ENCODE results near the gene ZNF71. TPM values are rescaled to one million over a fixed set of nuclear protein-coding genes. Genes with fewer than 3 reads are reported as not detected.

The ZNF71 gene
- total RNA-seq, 1 donor from 2014 or later: 10.0 TPM

DNA sequence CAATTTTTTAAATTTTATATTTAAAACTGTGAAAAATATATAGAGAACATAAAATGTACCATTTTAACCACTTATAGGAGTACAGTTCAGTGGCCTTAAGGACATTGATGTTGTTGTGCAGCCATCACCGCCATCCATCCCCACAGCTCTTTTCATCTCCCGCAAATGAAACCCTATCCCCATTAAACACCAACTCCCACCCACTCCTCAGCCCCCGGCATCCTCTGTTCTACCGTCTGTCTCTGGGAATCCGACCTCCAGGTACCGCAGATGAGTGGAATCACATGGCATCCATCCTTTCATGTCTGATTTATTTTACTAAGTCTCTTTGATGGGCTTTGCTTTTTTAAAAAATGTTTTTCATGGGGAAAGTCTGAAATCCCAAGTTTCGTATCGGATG is 24.0 kb downstream of the ZNF71 start:
- H3K27me3 Mint-ChIP-seq (ENCODE audit: low read depth): no peaks in the 10 kb centered on the region

DNA sequence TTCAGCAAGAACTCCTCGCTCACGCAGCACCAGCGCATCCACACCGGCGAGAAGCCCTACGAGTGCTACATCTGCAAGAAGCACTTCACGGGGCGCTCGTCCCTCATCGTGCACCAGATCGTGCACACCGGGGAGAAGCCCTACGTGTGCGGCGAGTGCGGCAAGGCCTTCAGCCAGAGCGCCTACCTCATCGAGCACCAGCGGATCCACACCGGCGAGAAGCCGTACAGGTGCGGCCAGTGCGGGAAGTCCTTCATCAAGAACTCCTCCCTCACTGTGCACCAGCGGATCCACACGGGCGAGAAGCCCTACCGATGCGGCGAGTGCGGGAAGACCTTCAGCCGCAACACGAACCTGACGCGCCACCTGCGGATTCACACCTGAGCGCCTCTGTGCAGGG is 27.3 kb downstream of the ZNF71 start:
- TF ChIP-seq, protein P1, sequence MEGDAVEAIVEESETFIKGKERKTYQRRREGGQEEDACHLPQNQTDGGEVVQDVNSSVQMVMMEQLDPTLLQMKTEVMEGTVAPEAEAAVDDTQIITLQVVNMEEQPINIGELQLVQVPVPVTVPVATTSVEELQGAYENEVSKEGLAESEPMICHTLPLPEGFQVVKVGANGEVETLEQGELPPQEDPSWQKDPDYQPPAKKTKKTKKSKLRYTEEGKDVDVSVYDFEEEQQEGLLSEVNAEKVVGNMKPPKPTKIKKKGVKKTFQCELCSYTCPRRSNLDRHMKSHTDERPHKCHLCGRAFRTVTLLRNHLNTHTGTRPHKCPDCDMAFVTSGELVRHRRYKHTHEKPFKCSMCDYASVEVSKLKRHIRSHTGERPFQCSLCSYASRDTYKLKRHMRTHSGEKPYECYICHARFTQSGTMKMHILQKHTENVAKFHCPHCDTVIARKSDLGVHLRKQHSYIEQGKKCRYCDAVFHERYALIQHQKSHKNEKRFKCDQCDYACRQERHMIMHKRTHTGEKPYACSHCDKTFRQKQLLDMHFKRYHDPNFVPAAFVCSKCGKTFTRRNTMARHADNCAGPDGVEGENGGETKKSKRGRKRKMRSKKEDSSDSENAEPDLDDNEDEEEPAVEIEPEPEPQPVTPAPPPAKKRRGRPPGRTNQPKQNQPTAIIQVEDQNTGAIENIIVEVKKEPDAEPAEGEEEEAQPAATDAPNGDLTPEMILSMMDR (IDR thresholded peaks at IDR 0.05): no peak
- Mint-ChIP-seq H3K4me3 (ENCODE audit: unreplicated experiment) (no peak overlapping the region), H3K27me3 (ENCODE audit: low read depth) (no peaks in the 10 kb centered on the region), H3K27ac (ENCODE audit: unreplicated experiment) (no peak overlapping the region), H3K36me3 (ENCODE audit: low read depth) (peaks cover 55% of the 10 kb centered on the region), H3K9me3 (ENCODE audit: low read depth) (peaks cover 29% of the 10 kb centered on the region), H3K4me1 (ENCODE audit: low read depth) (no peaks in the 10 kb centered on the region)
- DNase-seq (ENCODE audit: low spot score): no peak

More for the DNA sequence above, 24.0 kb downstream of the ZNF71 start:
- Mint-ChIP-seq H3K9me3 (ENCODE audit: low read depth) (peaks cover 51% of the 10 kb centered on the region), H3K36me3 (ENCODE audit: low read depth) (peaks cover 65% of the 10 kb centered on the region), H3K27ac (ENCODE audit: unreplicated experiment) (no peak overlapping the region), H3K4me3 (ENCODE audit: unreplicated experiment) (no peak overlapping the region), H3K4me1 (ENCODE audit: low read depth) (no peaks in the 10 kb centered on the region)
- TF ChIP-seq, protein P1 (IDR thresholded peaks at IDR 0.05): no peak
- no peak for DNase-seq (ENCODE audit: low spot score)

DNA sequence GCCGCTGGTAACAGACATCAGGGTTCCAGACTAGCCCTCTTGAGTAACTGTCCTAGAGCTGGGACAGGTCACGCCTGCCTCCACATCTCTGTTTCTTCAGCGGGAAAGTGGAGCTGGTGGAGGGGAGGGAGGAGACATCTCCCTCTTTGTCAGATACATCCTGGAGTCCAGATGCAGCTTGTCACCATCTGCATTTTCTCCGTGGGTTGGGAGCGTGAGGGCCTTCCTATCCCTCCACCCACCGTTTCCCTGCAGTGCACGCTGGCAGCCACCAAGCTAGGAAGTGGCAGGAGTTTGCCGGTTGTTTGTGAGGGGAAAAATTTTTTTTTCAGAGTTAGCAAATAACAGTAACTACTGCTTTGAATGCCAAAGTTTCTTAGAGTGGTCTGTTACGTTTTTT is 27.9 kb downstream of the ZNF71 start:
- H3K27ac Mint-ChIP-seq (ENCODE audit: unreplicated experiment): no peak overlapping the region
- H3K9me3 Mint-ChIP-seq (ENCODE audit: low read depth): peaks cover 29% of the 10 kb centered on the region

DNA sequence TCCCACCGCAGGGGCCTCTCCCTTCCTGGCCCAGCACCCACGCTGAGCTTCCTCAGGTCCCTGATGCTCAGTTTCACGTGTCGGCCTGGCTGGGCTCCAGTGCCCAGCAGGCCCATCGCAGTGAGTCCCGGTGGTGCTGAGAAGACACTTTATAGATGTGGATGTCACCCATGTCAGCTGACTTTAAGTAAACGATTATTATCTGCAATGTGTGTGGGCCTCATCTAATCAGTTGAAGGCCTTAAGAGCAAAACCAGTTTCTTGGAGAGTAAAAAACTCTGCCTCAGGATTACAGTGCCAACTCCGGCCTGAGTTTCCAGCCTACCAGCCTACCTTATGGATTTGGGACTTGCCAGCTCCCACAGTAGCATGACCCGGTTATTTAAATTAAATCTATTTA is 30.6 kb downstream of the ZNF71 start:
- TF ChIP-seq, protein P1 (IDR thresholded peaks at IDR 0.05): no peak
- no peaks in the 10 kb centered on the region for H3K4me1 Mint-ChIP-seq (ENCODE audit: low read depth)
- H3K27me3 Mint-ChIP-seq (ENCODE audit: low read depth): no peaks in the 10 kb centered on the region
- DNase-seq (ENCODE audit: low spot score): no peak
- H3K4me3 Mint-ChIP-seq (ENCODE audit: unreplicated experiment): no peak overlapping the region
- H3K9me3 Mint-ChIP-seq (ENCODE audit: low read depth): peaks cover 38% of the 10 kb centered on the region
- H3K36me3 Mint-ChIP-seq (ENCODE audit: low read depth): peaks cover 37% of the 10 kb centered on the region
- no peak overlapping the region for H3K27ac Mint-ChIP-seq (ENCODE audit: unreplicated experiment)

More for the DNA sequence above, 27.9 kb downstream of the ZNF71 start:
- TF ChIP-seq, protein P1 (IDR thresholded peaks at IDR 0.05): no peak
- H3K27me3 Mint-ChIP-seq (ENCODE audit: low read depth): no peaks in the 10 kb centered on the region
- no peaks in the 10 kb centered on the region for H3K4me1 Mint-ChIP-seq (ENCODE audit: low read depth)
- peaks cover 49% of the 10 kb centered on the region for H3K36me3 Mint-ChIP-seq (ENCODE audit: low read depth)
- no peak overlapping the region for H3K4me3 Mint-ChIP-seq (ENCODE audit: unreplicated experiment)
- no peak for DNase-seq (ENCODE audit: low spot score)

DNA sequence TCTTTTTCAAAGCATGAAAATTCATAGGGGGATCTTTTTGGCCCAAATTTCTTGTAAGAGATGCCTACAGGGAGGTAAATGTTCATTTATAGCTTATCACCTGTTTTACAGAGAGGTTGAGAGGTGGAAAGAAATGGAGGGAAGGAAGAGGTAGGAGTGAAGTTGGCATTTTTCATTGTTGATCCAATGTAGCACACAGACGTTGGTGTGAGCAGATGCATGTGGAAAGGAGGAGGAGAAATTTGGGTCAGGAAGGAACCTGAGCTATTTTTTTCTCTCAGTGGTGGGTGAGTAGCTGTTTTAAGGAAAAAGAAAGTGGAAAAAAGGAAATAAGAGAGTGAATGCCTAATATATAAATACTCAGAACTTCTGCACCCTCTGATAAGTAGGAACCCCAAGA is 37.9 kb downstream of the ZNF71 start:
- H3K27ac Mint-ChIP-seq (ENCODE audit: unreplicated experiment): no peak overlapping the region
- no peak for DNase-seq (ENCODE audit: low spot score)
- TF ChIP-seq, protein P1 (IDR thresholded peaks at IDR 0.05): no peak
- no peaks in the 10 kb centered on the region for H3K4me1 Mint-ChIP-seq (ENCODE audit: low read depth)
- no peaks in the 10 kb centered on the region for H3K27me3 Mint-ChIP-seq (ENCODE audit: low read depth)
- H3K4me3 Mint-ChIP-seq (ENCODE audit: unreplicated experiment): no peak overlapping the region
- peaks cover 2% of the 10 kb centered on the region for H3K36me3 Mint-ChIP-seq (ENCODE audit: low read depth)
- H3K9me3 Mint-ChIP-seq (ENCODE audit: low read depth): peaks cover 62% of the 10 kb centered on the region
